Epithelial cell of alveolus of lung (primary cell): ENCODE measurements around the gene WBP2NL. TPM values are rescaled to one million over a fixed set of nuclear protein-coding genes. Genes with fewer than 3 reads are reported as not detected.

Source experiments
- total RNA-seq: library from RNA; depleted of rRNA; stranded (reverse); fragments of >200 nt; gene quantifications from 2 replicates; pipeline ENCODE4 v1.2.1, GENCODE V29; 2015

Gene WBP2NL, protein sequence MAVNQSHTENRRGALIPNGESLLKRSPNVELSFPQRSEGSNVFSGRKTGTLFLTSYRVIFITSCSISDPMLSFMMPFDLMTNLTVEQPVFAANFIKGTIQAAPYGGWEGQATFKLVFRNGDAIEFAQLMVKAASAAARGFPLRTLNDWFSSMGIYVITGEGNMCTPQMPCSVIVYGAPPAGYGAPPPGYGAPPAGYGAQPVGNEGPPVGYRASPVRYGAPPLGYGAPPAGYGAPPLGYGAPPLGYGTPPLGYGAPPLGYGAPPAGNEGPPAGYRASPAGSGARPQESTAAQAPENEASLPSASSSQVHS
- total RNA-seq, result 0.72 TPM in 1 of 2 replicates, not detected in the other

DNA sequence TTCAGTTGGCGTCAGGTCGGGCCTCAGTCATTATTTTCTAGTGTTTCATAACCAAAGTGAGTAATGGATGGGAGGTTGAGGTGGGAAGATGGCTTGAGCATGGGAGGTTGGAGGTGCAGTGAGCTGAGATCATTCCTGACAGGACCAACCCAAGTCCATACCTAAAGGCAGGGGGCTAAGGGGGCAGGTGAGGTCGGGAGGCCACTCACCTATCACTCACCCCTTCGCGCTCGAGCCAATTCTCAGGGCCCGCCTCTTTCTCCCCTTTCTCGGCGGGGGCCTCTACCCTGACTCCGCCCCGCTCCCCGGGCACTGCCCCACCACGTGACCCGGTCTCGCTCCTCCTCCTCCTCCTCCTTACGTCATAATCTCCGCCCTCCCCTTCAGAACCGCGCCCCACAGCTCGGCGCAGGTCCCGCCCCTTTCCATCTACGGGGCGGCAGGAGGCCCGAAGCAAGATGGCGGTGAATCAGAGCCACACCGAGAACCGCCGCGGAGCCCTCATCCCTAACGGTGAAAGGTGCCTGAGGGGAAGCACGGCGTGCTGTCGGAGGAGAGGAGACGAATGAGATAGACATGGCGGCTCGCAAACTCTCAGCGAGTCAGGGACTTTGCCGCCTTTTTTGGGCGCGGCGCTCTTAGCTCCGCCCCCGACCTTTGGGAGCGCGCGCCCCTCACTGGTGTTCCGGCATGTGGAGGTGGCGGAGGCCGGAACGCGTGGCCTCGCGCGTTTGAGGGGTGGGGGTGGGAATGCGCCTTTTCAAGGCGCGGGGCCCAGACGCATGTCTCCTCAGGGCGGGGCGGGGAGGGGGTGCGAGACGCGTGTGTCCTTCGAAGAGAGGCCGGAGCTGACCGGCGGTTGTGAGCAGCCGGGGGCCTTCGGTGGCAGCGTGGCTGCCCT is at the start of gene WBP2NL:
Gene WBP2NL, plus strand, starts transcription at position 428 of the 901 bp plus-strand sequence. Its CDS starts 31 bp downstream, at position 459.

DNA sequence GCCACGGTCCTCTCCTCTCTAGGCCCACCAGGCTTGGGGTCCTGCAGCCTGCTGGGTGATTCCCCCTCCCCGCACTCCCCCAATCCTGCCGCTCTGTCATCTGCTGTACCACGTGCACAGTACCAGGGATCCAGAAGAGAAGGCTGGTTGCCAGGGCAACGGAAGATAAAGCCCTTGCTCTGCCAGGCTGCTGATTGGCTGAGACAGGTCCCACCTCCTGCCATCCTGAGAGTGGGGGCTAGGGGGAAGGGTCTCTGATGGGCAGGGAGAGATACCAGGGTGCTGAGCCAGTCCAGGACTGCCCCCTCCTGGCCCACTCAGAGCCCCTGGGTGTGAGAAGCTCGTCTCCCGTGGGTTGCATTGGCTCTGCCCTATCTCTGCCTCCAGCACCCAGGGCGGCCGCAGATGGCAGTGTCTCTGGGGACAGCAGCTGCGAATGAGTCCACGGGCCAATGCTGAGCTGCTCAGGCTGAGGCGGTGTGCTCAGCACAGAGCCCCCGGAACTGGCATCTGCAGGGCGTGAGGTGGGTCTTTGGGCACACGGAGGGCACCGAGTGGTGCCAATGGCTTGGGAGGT is 46.6 kb upstream of the WBP2NL start, which contains the start of gene SMIM45:
Gene SMIM45, plus strand, starts transcription at position 253 of the 577 bp plus-strand sequence.

DNA sequence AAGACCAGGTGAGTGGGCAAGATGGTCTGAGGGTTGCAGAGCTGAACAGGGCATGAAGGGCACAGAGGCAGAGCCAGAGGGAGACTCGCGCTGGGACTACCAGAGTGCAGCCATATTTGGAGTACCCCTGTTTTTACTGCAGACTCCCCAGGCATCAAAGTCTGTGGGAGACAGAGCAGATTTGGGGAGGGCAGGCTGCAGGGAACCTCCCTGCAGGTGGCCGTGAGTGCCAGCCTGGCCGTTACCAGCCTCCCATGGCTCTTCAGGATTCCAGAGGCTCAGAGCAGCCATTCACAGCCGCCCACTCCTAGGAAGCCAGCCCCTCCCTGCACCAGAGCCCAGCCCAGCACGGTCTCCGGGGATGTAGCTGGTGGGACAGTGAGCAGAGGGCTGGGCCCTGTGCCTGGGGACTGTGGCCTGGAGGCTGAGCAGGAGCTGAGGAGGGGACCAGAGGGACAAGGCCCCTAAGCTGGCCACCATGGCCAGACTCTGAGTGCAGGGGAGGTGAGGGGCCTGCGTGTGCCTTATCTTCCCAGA is 29.4 kb upstream of the WBP2NL start, which contains the start of gene SEPTIN3:
Gene SEPTIN3, plus strand, starts transcription at position 334 of the 537 bp plus-strand sequence. CDS start 2,050 bp downstream, outside the sequence.

DNA sequence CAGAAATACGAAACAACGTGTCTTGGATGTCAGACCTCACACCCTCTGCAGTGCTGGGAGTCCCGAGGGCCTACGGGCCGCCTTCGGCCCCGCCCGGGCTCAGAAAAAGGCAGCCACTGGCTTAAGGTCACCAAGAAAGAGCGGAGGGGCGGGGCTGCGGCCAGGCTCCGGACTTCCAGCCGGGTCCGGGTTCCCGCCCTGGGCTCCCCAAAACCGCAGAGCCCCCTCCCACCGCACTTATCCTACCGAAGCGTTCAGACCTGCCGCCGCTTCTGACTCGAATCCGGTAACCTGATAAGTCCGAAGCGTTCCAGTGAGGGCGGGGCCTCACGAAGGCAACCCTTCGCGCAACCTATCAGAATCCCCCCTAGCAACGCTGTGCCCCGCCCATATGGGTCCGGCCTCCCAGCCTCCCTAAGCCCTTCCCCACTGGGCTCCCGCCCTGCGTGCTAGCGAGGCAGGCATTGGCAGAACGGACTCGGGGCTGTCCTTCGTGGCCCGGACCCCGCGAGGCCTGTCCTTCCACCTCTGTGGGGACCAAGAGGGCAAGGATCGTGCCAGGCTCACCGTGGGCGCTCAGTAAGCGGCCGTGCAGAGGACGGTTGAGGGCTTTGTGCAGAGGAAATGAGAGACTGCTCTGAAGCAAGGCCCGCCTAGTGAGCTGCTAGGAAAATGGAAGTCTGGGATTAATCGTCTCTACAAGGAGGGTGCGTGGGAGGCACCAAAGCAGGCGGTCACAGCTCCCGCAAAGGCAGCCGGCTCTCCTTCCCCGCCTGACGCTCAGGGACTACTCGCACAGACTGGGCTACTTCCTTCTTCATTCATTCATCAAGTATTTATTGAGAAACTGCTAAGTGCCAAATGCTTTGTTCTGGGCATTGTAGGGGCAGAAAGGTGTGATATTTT is 72.2 kb downstream of the WBP2NL start, which contains the start of gene NAGA:
Gene NAGA, minus strand, starts transcription at position 296 of the 906 bp plus-strand sequence. CDS start 515 bp downstream, outside the sequence.

GRCh38 chr22:42074132-42074811 is 75.7 kb downstream of the WBP2NL start, which contains the start of gene PHETA2:
Gene PHETA2, plus strand, starts transcription at chr22:42074248. Its CDS starts 3,046 bp downstream, at chr22:42077294.

Other genes with a start within 250 kb of the WBP2NL start
- gene CCDC134, start 198.1 kb upstream of the WBP2NL start, total RNA-seq, result 7.4 and 8.0 TPM in 2 replicates
- gene SREBF2, start 165.7 kb upstream of the WBP2NL start, total RNA-seq, result 51.5 and 97.7 TPM in 2 replicates
- not detected in 2 replicates for gene SHISA8, start 83.7 kb upstream of the WBP2NL start, total RNA-seq
- gene TNFRSF13C, start 72.0 kb upstream of the WBP2NL start, total RNA-seq, result 0.08 and 0.26 TPM in 2 replicates
- gene CENPM, start 51.6 kb upstream of the WBP2NL start, total RNA-seq, result 3.5 and 31.5 TPM in 2 replicates
- gene SEPTIN3, start 29.3 kb upstream of the WBP2NL start, total RNA-seq, result under 0.01 and 0.40 TPM in 2 replicates
- gene NAGA, start 72.0 kb downstream of the WBP2NL start, total RNA-seq, result 32.9 and 51.1 TPM in 2 replicates
- gene PHETA2, start 75.5 kb downstream of the WBP2NL start, total RNA-seq, result 18.2 and 22.9 TPM in 2 replicates
- gene SMDT1, start 80.9 kb downstream of the WBP2NL start, total RNA-seq, result 3.2 and 8.3 TPM in 2 replicates
- gene NDUFA6, start 92.0 kb downstream of the WBP2NL start, total RNA-seq, result 56.0 and 61.9 TPM in 2 replicates
- gene CYP2D6, start 132.0 kb downstream of the WBP2NL start, total RNA-seq, result 0.08 and 0.26 TPM in 2 replicates